ENCODE results near the gene CLPTM1.
"Not testable (repeated sequence)": the region's sequence is repeated elsewhere in the genome, so short reads cannot be mapped to it uniquely, and the experiment has no call there.

The CLPTM1 gene

GRCh38 chr19:44942067-44942571, 13.1 kb upstream of the CLPTM1 start, which contains the start of gene APOC4:
Gene APOC4 (plus strand): TSS chr19:44942237. CDS start chr19:44942278, 41 bp downstream.
- DNase-seq = no peak

DNA sequence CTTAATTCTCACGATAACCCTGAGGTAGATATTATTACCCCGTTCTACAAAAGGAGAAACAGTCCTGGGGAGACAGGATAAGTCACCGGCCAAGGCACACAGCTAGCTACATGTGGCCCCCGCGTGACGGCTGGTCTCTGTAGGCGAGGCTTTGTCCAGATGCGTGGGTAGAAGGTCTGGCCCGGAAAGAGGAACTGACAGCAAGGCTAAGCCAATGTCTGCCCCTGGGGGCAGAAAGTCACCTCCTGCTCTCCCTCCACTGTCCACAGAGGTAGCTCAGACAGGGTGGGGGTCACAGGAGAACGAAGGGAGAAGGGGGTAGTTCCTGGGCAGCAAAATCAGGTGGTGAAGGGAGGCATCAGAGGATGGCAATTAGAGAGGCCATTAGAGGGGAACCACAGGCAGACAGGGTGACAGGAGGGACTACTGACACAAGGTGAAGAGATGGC, 11.4 kb upstream of the CLPTM1 start:
- no peak for DNase-seq

- no peak for DNase-seq
These were observed 8.1 kb upstream of the CLPTM1 start for GRCh38 chr19:44947041-44947581.

DNA sequence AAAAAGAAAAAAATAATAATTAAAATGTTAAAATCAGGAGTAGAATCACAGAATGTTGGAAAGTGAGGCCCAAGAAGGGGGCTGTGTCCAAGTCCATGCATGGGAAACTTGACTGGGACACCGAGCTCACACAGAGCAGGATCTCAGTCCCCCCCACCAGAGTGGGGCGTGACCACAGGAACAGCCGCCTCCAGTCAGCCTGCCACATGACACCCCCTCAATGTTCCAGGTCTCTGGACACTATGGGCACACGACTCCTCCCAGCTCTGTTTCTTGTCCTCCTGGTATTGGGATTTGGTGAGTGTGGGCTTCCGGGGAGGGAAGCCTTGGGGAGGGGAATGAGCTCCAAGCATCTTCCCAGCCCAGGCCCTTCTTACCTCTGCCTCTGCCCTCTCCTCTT, 6.9 kb upstream of the CLPTM1 start:
- DNase-seq = no peak

DNA sequence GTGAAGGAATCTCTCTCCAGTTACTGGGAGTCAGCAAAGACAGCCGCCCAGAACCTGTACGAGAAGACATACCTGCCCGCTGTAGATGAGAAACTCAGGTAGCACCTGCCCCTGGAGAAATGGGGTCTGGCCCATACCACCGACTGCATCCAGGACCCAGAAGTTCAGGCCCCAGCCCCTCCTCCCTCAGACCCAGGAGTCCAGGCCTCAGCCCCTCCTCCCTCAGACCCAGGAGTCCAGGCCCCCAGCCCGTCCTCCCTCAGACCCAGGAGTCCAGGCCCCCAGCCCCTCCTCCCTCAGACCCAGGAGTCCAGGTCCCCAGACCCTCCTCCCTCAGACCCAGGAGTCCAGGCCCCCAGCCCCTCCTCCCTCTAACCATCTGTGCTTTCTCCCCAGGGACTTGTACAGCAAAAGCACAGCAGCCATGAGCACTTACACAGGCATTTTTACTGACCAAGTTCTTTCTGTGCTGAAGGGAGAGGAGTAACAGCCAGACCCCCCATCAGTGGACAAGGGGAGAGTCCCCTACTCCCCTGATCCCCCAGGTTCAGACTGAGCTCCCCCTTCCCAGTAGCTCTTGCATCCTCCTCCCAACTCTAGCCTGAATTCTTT, 6.3 kb upstream of the CLPTM1 start:
- no peak for DNase-seq

GRCh38 chr19:44949550-44949949, 5.6 kb upstream of the CLPTM1 start:
- no peak for DNase-seq

GRCh38 chr19:44951179-44952159, 3.7 kb upstream of the CLPTM1 start:
- peak; percentile 74 for DNase-seq

GRCh38 chr19:44954278-44954648, 917 bp upstream of the CLPTM1 start:
- DNase-seq = no peak

DNA sequence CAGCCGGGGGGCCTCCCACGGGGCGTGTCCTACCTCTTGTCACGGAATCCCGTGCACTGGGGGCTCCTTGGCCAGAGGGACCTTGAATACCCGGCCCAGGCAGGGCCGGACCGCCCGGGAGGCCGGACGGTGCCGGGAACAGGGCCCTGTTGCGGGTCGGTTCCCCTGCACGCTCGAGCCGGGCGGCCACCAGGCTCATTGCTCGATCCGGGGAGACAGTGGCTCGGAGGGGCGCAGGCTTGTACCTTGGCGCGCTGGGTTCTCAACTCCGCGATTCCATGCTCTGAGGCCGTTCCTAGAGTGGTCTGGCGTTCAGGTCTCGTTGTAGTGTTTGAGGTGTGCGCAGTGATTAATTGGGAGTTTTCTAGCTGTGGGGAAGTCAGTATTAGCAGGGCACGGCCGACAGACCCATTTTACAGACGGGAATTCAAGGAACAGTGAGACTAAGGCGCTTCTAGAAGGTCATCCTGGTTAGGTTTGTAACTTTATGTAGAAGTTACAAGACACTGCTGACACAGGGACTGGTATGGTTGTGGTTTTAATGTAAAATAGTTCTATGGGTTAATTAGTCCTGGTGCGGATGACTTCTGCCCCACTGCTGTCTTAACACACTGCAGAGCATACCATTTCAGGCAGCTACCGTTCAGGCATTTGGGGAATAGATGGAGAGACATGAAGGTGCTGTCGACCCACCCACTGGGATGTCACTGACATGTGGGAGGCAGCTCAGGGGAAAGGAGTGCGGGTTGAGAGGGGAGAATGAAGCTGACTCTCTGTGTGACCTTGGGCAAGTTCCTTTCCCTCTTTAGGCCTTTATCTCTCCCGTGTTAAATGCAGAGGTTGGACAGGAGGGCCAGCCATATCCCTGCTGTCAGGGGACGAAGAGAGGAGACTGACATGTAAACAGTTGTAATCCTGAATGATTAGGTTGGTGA, 592 bp downstream of the CLPTM1 start:
- no peak for DNase-seq

GRCh38 chr19:44957526-44957925, 2.3 kb downstream of the CLPTM1 start:
- DNase-seq = no peak

GRCh38 chr19:44958090-44958489, 2.9 kb downstream of the CLPTM1 start:
- DNase-seq = no peak

- DNase-seq = no peak
These were observed 4.5 kb downstream of the CLPTM1 start for GRCh38 chr19:44959691-44960090.

GRCh38 chr19:44960906-44961728, 5.9 kb downstream of the CLPTM1 start:
- no peak for DNase-seq

DNA sequence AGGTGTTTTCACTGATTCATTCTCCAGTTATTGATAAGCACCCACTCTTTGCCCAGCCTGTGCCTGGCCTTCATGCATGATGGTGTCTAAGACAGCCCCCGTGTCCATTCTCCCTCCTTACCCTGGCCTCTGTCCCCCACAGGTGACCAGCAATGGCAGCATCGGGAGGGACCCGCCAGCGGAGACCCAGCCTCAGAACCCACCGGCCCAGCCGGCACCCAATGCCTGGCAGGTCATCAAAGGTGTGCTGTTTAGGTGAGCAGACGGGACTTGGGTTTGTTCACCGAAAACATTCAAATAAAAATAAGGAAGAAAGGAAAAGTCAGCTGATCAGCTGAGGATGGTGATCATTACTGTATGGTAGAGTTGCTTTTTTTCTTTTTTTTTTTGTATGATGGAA, 6.6 kb downstream of the CLPTM1 start:
- DNase-seq = no peak

- DNase-seq = no peak
These were observed 12.9 kb downstream of the CLPTM1 start for GRCh38 chr19:44968118-44968517.

DNA sequence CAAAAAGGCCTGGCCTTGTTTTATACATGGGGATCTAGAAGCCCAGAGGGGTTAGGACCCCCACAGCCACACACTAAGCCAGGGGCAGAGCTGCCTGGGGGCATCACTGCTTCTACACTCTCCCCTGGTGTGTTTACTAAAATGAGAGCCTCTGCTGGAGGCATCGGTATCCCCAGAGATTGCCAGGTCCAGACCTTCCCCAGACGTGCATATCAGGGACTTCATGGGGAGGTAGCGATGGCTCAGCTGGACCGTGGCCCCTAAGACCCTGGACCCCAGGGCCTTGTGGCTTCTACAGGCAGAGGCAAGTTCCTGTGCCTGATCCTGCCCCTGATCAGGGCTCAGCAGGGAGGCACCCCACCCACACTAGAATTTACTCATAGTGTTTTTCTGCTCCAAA, 13.5 kb downstream of the CLPTM1 start:
- DNase-seq = no peak

- no peak for DNase-seq
These were observed 14.3 kb downstream of the CLPTM1 start for GRCh38 chr19:44969437-44969836.

DNA sequence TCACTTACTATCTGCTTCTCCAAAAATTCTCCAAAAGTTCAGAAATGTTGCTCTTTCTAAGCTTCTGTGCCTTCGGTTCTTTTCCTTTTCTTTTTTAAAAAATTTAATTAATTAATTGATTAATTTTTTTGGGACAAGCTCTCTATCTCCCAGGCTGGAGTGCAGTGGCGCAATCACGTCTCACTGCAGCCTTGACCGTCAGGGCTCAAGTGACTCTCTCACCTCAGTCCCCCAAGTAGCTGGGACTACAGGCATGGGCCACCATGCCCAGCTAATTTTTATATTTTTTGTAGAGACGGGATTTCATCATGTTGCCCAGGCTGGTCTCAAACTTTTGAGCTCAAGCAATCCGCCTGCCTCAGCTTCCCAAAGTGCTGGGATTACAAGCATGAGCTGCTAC, 16.3 kb downstream of the CLPTM1 start:
- not testable (repeated sequence) for DNase-seq

DNA sequence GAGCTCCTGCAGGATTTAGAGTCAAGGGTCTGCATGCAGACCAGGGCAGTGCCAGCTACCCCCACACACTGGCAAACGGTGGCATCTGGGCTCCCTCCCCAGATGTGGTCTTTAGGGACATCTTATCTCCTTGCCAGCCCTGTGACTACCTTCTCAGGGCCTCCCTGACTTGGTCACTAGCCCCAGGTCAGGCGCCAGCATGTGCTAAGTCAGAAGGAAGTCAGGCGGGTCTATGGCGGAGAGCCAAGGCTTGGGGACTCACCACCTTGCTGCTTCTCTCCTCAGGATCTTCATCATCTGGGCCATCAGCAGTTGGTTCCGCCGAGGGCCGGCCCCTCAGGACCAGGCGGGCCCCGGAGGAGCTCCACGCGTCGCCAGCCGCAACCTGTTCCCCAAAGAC, 17.6 kb downstream of the CLPTM1 start:
- no peak for DNase-seq

DNA sequence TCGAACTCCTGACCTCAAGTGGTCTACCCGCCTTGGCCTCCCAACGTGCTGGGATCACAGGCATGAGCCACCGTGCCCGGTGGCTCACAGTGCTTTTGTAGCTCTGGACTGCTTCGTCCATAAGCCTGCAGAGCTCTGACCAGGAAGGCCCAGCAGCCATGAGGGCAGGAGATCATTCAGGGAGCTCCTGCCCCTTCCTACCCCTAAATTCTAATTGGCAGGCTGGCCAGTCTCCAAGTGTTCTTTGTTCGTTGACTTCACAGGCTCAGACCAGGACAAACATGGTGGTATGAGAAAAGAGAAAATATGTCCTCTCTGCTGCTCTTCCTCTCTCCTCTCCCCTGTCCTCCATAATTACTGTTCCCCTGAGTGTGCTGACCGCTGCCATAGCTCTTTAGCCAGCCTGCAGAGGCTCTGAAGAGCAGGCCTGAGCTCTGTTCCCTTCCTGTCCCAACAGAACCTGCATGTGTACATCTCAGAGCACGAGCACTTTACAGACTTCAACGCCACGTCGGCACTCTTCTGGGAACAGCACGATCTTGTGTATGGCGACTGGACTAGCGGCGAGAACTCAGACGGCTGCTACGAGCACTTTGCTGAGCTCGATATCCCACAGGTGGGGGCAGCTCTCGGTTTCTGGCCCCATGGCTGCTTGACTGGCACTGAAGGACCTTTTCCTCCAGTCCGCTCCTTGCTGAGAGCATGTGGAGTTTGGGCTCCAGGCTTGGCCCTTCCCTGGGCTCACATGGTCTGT, 19.0 kb downstream of the CLPTM1 start:
- DNase-seq = no peak

DNA sequence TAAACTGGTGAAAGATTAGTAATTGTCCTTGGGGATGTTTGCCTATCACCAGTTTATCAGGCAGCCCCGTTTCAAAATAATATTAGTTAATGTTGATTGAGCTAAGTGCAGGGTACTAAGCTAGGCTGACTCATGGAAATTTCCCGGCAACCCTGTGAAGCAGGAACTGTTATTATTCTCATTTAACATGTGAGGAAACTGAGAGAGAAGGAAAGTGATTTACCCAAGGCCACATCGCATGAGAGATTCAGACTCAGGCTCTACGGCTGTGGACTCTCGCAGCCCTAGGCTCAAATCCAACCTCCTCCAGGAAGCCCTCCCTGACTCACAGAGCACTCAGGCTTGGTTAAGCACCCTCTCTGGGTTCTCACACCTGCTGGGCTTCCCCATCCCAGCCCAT, 19.7 kb downstream of the CLPTM1 start:
- no peak for DNase-seq
